K562 (cell line): ENCODE data around the gene LCP2. TPM values are rescaled to one million over a fixed set of nuclear protein-coding genes. Genes with fewer than 3 reads are reported as not detected.

ENCODE experiments used
- ATAC-seq: fragments of 200-7000 bp; cut with Tn5 transposase; 3 replicates; pipeline ENCODE4 v1.9.1; 2020; ENCODE audit warnings: moderate library complexity
- BruUV-seq: library from RNA; stranded (reverse); fragments of 400-500 nt; replicated peaks from 2 replicates; lab custom pipeline; 2021; lab: Mats Ljungman, UMichigan
- CTCF ChIA-PET: fragments of 300-600 bp; formaldehyde crosslinking; extraction: SDS; loops from one replicate; lab custom pipeline; 2021; ENCODE audit warnings: low intra/inter-chr PET ratio; lab: Yijun Ruan, JAX
- POLR2A ChIA-PET: fragments of 300-600, 350-650 bp; sonication (Branson Sonifier 250); formaldehyde crosslinking; extraction: SDS; loops from one replicate; lab custom pipeline; 2021; ENCODE audit warnings: antibody characterized with exemption, inconsistent platforms; lab: Yijun Ruan, JAX
- DNase-seq, 4 experiments: peaks; one replicate each; pipeline versions ENCODE4 v3.0.0 to v3.0.0-alpha.2; 2011 to 2018; ENCODE audit warnings: low spot score in 3 of 4, mixed read lengths in 3 of 4; ENCODE audit errors: extremely low read depth in 1 of 4
- FAIRE-seq: peaks from 2 replicates; lab custom pipeline; 2011; peaks lifted over from hg19 to GRCh38; lab: Jason Lieb, UNC
- H2AFZ ChIP-seq: 2 replicates; pipeline ENCODE4 v1.6.0; 2011; ENCODE audit warnings: low read depth, low read length, control low read depth, inconsistent platforms
- H3K27ac ChIP-seq: fragments of 200-600 bp; 3 replicates; pipeline ENCODE4 v1.8.0; 2011; ENCODE audit warnings: low read depth, mild to moderate bottlenecking, control low read depth, inconsistent platforms, low read length, moderate library complexity, mixed read lengths; ENCODE audit errors: extremely low read depth
- H3K27me3 ChIP-seq, 2 experiments: fragments of 300-600 bp in 1 of 2; 2 replicates in 1 of 2; 3 replicates in 1 of 2; pipeline versions ENCODE4 v1.6.0 to v1.8.0; 2011; ENCODE audit warnings: inconsistent platforms in 2 of 2, low read length in 2 of 2, mild to moderate bottlenecking in 1 of 2, mixed read lengths in 1 of 2, moderate library complexity in 1 of 2; ENCODE audit not compliant: control insufficient read depth in 2 of 2, insufficient read depth in 2 of 2
- H3K36me3 ChIP-seq: fragments of 300-600 bp; 3 replicates; pipeline ENCODE4 v1.8.0; 2011; ENCODE audit warnings: mild to moderate bottlenecking, low read length, inconsistent platforms; ENCODE audit not compliant: control insufficient read depth, insufficient read depth
- H3K4me1 ChIP-seq, 2 experiments: fragments of 200-600 bp in 1 of 2; replicated peaks in 1 of 2; 2 replicates in 1 of 2; 3 replicates in 1 of 2; pipeline versions ENCODE4 v1.5.1 to v1.8.0; 2011; ENCODE audit warnings: inconsistent platforms in 2 of 2, low read length in 2 of 2, mild to moderate bottlenecking in 1 of 2, mixed read lengths in 1 of 2, moderate library complexity in 1 of 2; ENCODE audit not compliant: control insufficient read depth in 2 of 2, insufficient read depth in 2 of 2
- H3K4me2 ChIP-seq: 2 replicates; pipeline ENCODE4 v1.6.1; 2011; ENCODE audit warnings: low read length, control low read depth, inconsistent platforms, mixed read lengths; ENCODE audit not compliant: insufficient read depth
- H3K4me3 ChIP-seq: fragments of 200-600 bp; sonication (generic), shearing (Covaris generic); 2 replicates; pipeline ENCODE4 v1.5.1; 2016; ENCODE audit warnings: control low read depth, inconsistent platforms
- H3K79me2 ChIP-seq: fragments of 200-600 bp; 3 replicates; pipeline ENCODE4 v1.8.0; 2011; ENCODE audit warnings: low read length, inconsistent platforms; ENCODE audit not compliant: control insufficient read depth, insufficient read depth
- H3K9ac ChIP-seq, 2 experiments: 2 replicates each; pipeline versions ENCODE4 v1.6.0 to v1.6.1; 2011; ENCODE audit warnings: low read depth in 2 of 2, low read length in 2 of 2, control low read depth in 1 of 2, inconsistent platforms in 1 of 2, mild to moderate bottlenecking in 1 of 2, mixed read lengths in 1 of 2; ENCODE audit not compliant: insufficient read depth in 1 of 2
- H3K9me1 ChIP-seq: one replicate; pipeline ENCODE4 v1.6.0; 2011; ENCODE audit warnings: inconsistent platforms, mild to moderate bottlenecking, low read length, moderate library complexity; ENCODE audit not compliant: control insufficient read depth, insufficient read depth
- H3K9me3 ChIP-seq: replicated peaks from 2 replicates; pipeline ENCODE4 v1.5.1; 2011; ENCODE audit warnings: low read depth, low read length, inconsistent platforms; ENCODE audit not compliant: control insufficient read depth, insufficient read depth
- H4K20me1 ChIP-seq: replicated peaks from 2 replicates; pipeline ENCODE4 v1.6.1; 2011; ENCODE audit warnings: low read length, inconsistent platforms, mixed read lengths; ENCODE audit not compliant: control insufficient read depth, insufficient read depth
- CREM ChIP-seq: IDR thresholded peaks from 2 replicates; pipeline ENCODE4 v1.6.1; 2014; ENCODE audit warnings: antibody characterized with exemption, low read depth
- CTCF ChIP-seq, 3 experiments: IDR thresholded peaks in 2 of 3; conservative IDR thresholded peaks in 1 of 3; 2 replicates each; pipeline ENCODE4 v1.5.1; 2011 to 2012; ENCODE audit warnings: low read length in 3 of 3, mild to moderate bottlenecking in 3 of 3, control low read depth in 2 of 3, improper control_type of control experiment in 1 of 3, inconsistent platforms in 1 of 3, low read depth in 1 of 3, mixed read lengths in 1 of 3, moderate library complexity in 1 of 3; ENCODE audit not compliant: insufficient read depth in 2 of 3
- ELF4 ChIP-seq: fragments of 450-650 bp; formaldehyde crosslinking; IDR thresholded peaks from 2 replicates; pipeline ENCODE4 v1.4.0; 2022; ENCODE audit warnings: missing genetic modification characterization
- HDAC2 ChIP-seq: fragments of 450-650 bp; IDR thresholded peaks from 2 replicates; pipeline ENCODE4 v1.6.1; 2016; ENCODE audit warnings: mild to moderate bottlenecking
- HMGXB4 ChIP-seq: sonication (generic); formaldehyde crosslinking; IDR thresholded peaks from 2 replicates; pipeline ENCODE4 v1.8.1; 2023; ENCODE audit warnings: mild to moderate bottlenecking, missing genetic modification reagents
- MXD1 ChIP-seq: fragments of 250-450 bp; sonication (Bioruptor Pico); IDR thresholded peaks from 2 replicates; pipeline ENCODE4 v1.8.0; 2021; ENCODE audit warnings: borderline replicate concordance, mild to moderate bottlenecking, moderate library complexity; ENCODE audit not compliant: poor library complexity, severe bottlenecking
- NELFE ChIP-seq: IDR thresholded peaks from 2 replicates; pipeline ENCODE4 v1.6.1; 2011; ENCODE audit warnings: mild to moderate bottlenecking; ENCODE audit not compliant: insufficient read depth, insufficient read length
- NFE2 ChIP-seq: IDR thresholded peaks from 2 replicates; pipeline ENCODE4 v1.6.1; 2014; ENCODE audit warnings: antibody characterized with exemption, low read depth
- RAD51 ChIP-seq: fragments of 450-650 bp; IDR thresholded peaks from 2 replicates; pipeline ENCODE4 v1.7.1; 2016; ENCODE audit warnings: low read depth, mild to moderate bottlenecking, borderline replicate concordance
- SNRNP70 ChIP-seq: fragments of 200-400 bp; formaldehyde crosslinking; optimal IDR thresholded peaks from 2 replicates; pipeline ENCODE3; 2017; ENCODE audit warnings: low read depth, low read length
- STAT5A ChIP-seq: IDR thresholded peaks from 2 replicates; pipeline ENCODE4 v1.6.1; 2012; ENCODE audit warnings: low read length, inconsistent platforms, borderline replicate concordance
- ZNF197 ChIP-seq: fragments of 200-800 bp; sonication (Bioruptor generic); IDR thresholded peaks from 2 replicates; pipeline ENCODE4 v1.6.1; 2016; ENCODE audit warnings: low read depth, missing genetic modification characterization, missing compliant biosample characterization
- ZNF589 ChIP-seq: fragments of 200-800 bp; sonication (Bioruptor generic); IDR thresholded peaks from 2 replicates; pipeline ENCODE4 v1.6.1; 2016; ENCODE audit warnings: low read depth, missing genetic modification characterization, missing compliant biosample characterization
- ZNF609 ChIP-seq: sonication (generic); formaldehyde crosslinking; IDR thresholded peaks from 2 replicates; pipeline ENCODE4 v1.8.1; 2023; ENCODE audit warnings: missing genetic modification reagents, mild to moderate bottlenecking, borderline replicate concordance
- WGBS: fragments of 100-300 bp; shearing (Covaris generic); methylation state at CpG from one replicate; pipeline ENCODE4 v1.1.6; 2016; ENCODE audit warnings: low coverage, mixed read lengths; ENCODE audit not compliant: insufficient coverage; ENCODE audit errors: missing lambda C conversion rate; 5-methylcytosine and 5-hydroxymethylcytosine counted together
- in situ Hi-C: fragments of 300-500 bp; cut with MboI; formaldehyde crosslinking; loops from 4 replicates; pipeline ENCODE4 v1.15.0; 2018; ENCODE audit warnings: inconsistent platforms, mixed read lengths
- intact Hi-C: fragments of 100-400 bp; cut with micrococcal nuclease; formaldehyde crosslinking; loops from 2 replicates; pipeline ENCODE4 v1.14.2; 2022
- polyA plus RNA-seq, 8 experiments: library from polyadenylated mRNA; depleted of rRNA in 4 of 8; stranded (reverse) in 5 of 8; unstranded in 3 of 8; fragments of >200 nt; fragmentation: Nextera tagmentation in 2 of 8; fragmentation: Illumina TruSeq in 1 of 8; extraction: Ambion mirVana in 2 of 8; extraction: Trizol in 1 of 8; gene quantifications; 2 replicates each; pipeline versions ENCODE4 v1.2.1 to v1.2.3, GENCODE V29; 2011 to 2014; ENCODE audit warnings: inconsistent platforms in 1 of 8, missing spikeins in 1 of 8
- total RNA-seq, 7 experiments: library from RNA; depleted of rRNA in 6 of 7; stranded (reverse); fragments of >200 nt in 6 of 7; fragmentation: Illumina TruSeq in 2 of 7; extraction: Trizol in 2 of 7; gene quantifications; 2 replicates each; pipeline versions ENCODE4 v1.2.1 to v1.2.3, GENCODE V29; 2011 to 2021; ENCODE audit warnings: low replicate concordance in 1 of 7

LCP2 gene
- total and polyA plus RNA-seq, 9 of the 15 experiments (the other 6 are each of a cell fraction or from before 2014, with no cell fraction given): 4.0 to 31.3 (median 14.6) TPM

GRCh38 chr5:170220191-170220590 is 77.4 kb downstream of the LCP2 start:
- H3K9me1 ChIP-seq: no peaks in the 10 kb centered on the region
- H3K4me2 ChIP-seq: no peak overlapping the region
- POLR2A ChIA-PET: interaction anchor here (1.7 kb wide), 1 partner anchor 10 kb away, joined by 3 read pairs; no protein-coding TSS in a partner anchor
- H3K9ac ChIP-seq: no peak overlapping the region
- H3K36me3 ChIP-seq: no peaks in the 10 kb centered on the region
- no peak overlapping the region for H2AFZ ChIP-seq
- no peaks in the 10 kb centered on the region for H3K79me2 ChIP-seq
- FAIRE-seq (no peak), DNase-seq (no peak), ATAC-seq (no peak)
- no peaks in the 10 kb centered on the region; the same call in 1 of the 2 replicates for H4K20me1 ChIP-seq
- H3K27me3 ChIP-seq: peaks cover 0 to 5% of the 10 kb centered on the region in 2 experiments; a peak in 2 of 5 replicates
- CTCF ChIA-PET: no interaction called here
- H3K4me3 ChIP-seq: no peak overlapping the region
- WGBS: 5% methylated on average over 2 of the region's 2 CpGs
- in situ Hi-C loops: loop anchor here (10.0 to 25.0 kb wide), 2 partner anchors 405 to 1233 kb away; no protein-coding TSS in a partner anchor
- BruUV-seq: no TSS peak
- intact Hi-C loops: no loop called here
- H3K4me1 ChIP-seq: no peaks in the 10 kb centered on the region
- no peaks in the 10 kb centered on the region for H3K9me3 ChIP-seq
- H3K27ac ChIP-seq: no peak overlapping the region
- TF ChIP-seq CREM: no peak
- TF ChIP-seq SNRNP70: no peak
- no peak for TF ChIP-seq NFE2
- TF ChIP-seq STAT5A: no peak
- no peak for TF ChIP-seq HDAC2
- no peak for TF ChIP-seq MXD1
- no peak for TF ChIP-seq HMGXB4 (CRISPR knock-in tag)
- no peak for TF ChIP-seq RAD51
- TF ChIP-seq ZNF589 (CRISPR knock-in tag): no peak
- no peak for TF ChIP-seq ZNF197 (CRISPR knock-in tag)
- no peak for TF ChIP-seq NELFE
- no peak for TF ChIP-seq ELF4 (CRISPR knock-in tag)
- TF ChIP-seq CTCF (IDR thresholded peaks at IDR 0.05 in 2 of 3, conservative IDR thresholded peaks at IDR 0.05 in 1 of 3; ENCODE audit: insufficient read depth in 2 of 3, low read depth in 1 of 3, low read length in 3 of 3): no peak
- TF ChIP-seq ZNF609 (CRISPR knock-in tag): no peak
